Neural progenitor cell (in vitro differentiated cells): ENCODE measurements around the gene TEKT3.

Source experiments
- CTCF ChIP-seq: fragments of 200-600 bp; sonication (generic); IDR thresholded peaks from 2 replicates; pipeline ENCODE4 v1.5.1; 2017; ENCODE audit warnings: antibody characterized with exemption, mild to moderate bottlenecking
- EZH2 ChIP-seq: fragments of 200-600 bp; sonication (generic); IDR thresholded peaks from 2 replicates; pipeline ENCODE4 v1.6.1; 2017; ENCODE audit warnings: antibody characterized with exemption, mild to moderate bottlenecking, moderate library complexity

GRCh38 chr17:15262291-15263205 is 78.8 kb downstream of the TEKT3 start:
- no peak for TF ChIP-seq CTCF
- TF ChIP-seq EZH2: peak; percentile 78
